HG03103 (cell line): ENCODE data around the gene KIF17.

Experiments used
- ATAC-seq: cut with Tn5 transposase; IDR thresholded peaks from one replicate; pipeline ENCODE4 v1.9.1; 2021; ENCODE audit warnings: low read depth; ENCODE audit not compliant: unreplicated experiment

KIF17 gene

GRCh38 chr1:20633190-20634064 lies 84.4 kb downstream of the KIF17 start, which contains the start of gene PINK1:
PINK1 (plus strand) TSS chr1:20633458; CDS start chr1:20633549, 91 bp downstream.
- ATAC-seq, result no peak

GRCh38 chr1:20632386-20632785 lies 85.4 kb downstream of the KIF17 start:
- no peak for ATAC-seq

GRCh38 chr1:20630729-20631128 lies 87.1 kb downstream of the KIF17 start:
- no peak for ATAC-seq

DNA sequence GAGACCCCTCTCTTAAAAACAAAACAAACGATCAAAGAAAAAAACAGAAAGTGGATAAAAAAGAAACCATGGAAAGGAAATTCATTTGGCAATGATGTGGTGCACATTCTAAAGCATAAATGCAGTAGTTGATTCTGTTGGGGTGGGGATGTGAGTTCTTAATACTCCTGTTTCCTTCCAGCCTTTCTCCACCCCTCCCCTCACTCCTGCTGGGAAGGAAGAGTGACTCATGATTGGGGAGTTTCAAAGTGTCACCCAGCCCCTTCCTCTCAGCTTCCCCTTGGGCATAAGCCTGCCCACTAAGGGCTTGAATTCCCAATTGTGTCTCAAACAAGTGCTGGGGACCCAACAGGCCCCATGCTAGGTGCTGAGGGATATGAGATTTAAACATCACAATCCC lies 91.3 kb downstream of the KIF17 start:
- ATAC-seq, result no peak

- no peak for ATAC-seq
Measured at GRCh38 chr1:20626098-20626427, 91.7 kb downstream of the KIF17 start.

GRCh38 chr1:20625176-20626097 lies 92.4 kb downstream of the KIF17 start:
- no peak for ATAC-seq

DNA sequence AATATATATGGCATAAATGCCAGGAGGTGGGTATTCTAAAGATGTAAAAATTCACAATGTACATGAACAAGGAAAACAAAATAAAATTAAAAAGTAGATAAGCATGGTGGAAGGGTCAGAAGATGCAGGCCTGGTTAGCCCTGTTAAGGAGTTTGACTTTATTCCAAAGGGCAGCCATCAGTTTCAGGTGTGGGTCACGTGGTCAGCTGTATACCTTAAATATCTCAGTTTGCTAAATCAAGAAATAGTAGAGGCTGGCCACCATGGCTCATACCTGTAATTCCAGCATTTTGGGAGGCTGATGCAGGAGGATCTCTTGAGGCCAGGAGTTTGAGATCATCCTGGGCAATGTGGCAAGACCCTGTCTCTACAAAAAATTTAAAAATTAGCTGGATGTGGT lies 93.1 kb downstream of the KIF17 start:
- ATAC-seq, result no peak

GRCh38 chr1:20621012-20621411 lies 96.8 kb downstream of the KIF17 start:
- ATAC-seq, result no peak

DNA sequence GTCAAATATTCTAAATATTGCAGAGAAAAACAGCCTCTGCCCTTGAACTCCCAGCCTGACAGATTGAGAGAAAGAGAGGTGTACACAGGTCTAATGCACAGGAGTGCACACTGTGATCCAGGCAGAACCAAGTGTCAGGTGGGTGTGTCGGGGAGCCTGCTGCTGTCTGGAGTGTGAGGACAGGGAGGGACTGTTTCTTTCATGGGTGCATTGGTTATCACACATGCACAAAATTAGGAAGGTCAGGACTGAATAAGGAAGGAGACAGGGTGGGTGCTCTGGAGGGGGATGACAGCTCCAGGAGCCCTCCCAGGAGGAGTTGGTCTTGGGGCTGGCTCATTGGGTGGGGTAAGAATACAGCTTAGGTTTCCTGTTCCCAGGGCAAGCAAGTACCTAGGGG lies 97.8 kb downstream of the KIF17 start:
- no peak for ATAC-seq

GRCh38 chr1:20618550-20618949 lies 99.3 kb downstream of the KIF17 start:
- no peak for ATAC-seq

DNA sequence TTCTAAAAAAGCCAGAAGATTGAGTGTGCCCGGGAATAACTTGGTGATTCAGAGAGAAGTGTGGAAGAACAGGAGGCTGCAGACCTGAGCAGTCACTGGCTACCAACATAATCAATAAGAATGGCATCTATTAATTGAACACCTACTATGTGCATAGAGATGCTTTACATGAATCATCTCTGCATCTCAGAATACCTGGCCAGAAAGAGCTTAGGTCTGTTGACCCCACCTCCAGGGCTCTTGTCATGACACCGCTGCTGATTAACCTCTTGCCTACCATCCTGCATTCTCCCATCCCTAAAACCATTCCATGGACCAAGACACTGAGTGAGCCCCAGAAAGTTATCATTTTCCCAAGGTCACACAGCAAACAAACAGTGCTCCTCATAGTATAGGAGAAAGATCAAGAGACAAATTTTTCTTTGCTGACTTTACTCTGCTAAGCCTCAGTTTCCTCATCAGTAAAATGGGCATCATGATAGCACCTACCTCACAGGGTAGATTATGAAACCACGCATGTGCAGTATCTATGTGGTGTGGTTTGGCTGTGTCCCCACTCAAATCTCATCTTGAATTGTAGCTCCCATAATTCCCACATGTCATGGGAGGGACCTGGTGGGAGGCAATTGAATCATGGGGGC lies 100.8 kb downstream of the KIF17 start:
- ATAC-seq, result no peak

DNA sequence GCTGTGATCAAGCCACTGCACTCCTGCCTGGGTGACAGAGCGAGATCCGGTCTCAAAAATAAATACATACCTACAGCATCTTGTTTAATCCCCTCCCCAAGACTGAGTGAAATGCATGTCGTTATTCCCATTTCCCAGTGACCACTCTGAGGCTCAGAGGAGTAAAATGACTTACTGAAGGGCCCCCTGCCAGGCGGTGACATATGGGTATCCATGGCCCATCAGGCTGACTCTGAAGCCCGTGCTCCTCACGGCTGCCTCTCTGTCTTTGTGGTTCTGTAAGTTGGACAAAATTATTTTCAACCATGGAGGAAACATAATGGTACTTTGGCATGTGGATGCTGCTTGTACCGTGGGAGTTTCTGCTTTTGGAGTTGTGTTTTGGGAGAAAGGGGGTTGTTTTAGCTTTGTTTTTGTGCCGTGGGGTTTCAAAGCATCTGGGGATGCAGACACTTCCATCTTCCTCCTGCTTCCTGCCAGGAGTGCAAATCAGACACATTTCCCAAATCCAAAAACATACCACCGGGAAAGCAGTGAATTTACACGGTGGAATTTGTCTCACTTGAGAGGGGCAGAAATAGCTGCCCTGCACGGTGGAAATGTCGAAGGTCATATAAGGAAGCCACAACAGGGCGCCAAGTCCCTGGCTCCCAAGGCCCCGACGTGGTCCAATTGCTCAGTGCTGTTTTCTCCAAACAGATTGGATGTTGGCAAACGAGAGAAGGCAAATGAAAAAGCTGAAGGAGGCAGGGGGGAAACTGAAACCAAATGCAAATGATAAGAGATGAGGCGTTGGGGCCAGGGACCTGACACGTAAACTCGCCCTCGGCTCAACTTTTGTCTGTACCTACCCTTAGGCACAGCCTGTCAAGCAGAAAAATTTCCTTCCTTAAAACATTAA lies 101.6 kb downstream of the KIF17 start:
- ATAC-seq, result no peak

GRCh38 chr1:20614131-20614579 lies 103.7 kb downstream of the KIF17 start:
- no peak for ATAC-seq
